HepG2 (cell line): Measurements from ENCODE around the gene NEUROD4. TPM values are rescaled to one million over a fixed set of nuclear protein-coding genes. Genes with fewer than 3 reads are reported as not detected.

Experiments used
- ATAC-seq: fragments of 200-7000 bp; cut with Tn5 transposase; 3 replicates; pipeline ENCODE4 v1.9.1; 2020; ENCODE audit warnings: mild to moderate bottlenecking, moderate library complexity
- BruUV-seq: library from RNA; stranded (reverse); fragments of 400-500 nt; replicated peaks from 2 replicates; lab custom pipeline; 2021; lab: Mats Ljungman, UMichigan
- CTCF ChIA-PET: fragments of 300-600 bp; formaldehyde crosslinking; extraction: SDS; loops from one replicate; lab custom pipeline; 2021; ENCODE audit warnings: low total read pairs, inconsistent platforms, low intra/inter-chr PET ratio; lab: Yijun Ruan, JAX
- POLR2A ChIA-PET: fragments of 350-600 bp; sonication (Branson Sonifier 250); formaldehyde crosslinking; loops from one replicate; lab custom pipeline; 2020; ENCODE audit warnings: antibody characterized with exemption, inconsistent platforms; lab: Yijun Ruan, JAX
- DNase-seq: peaks from one replicate; pipeline ENCODE4 v3.0.0-alpha.2; 2015; ENCODE audit warnings: low spot score
- FAIRE-seq: peaks from 3 replicates; lab custom pipeline; 2011; peaks lifted over from hg19 to GRCh38; lab: Jason Lieb, UNC
- H2AFZ ChIP-seq: one replicate; pipeline ENCODE4 v1.6.1; 2011; ENCODE audit warnings: low read length, inconsistent platforms
- H3K27ac ChIP-seq: fragments of 300-600 bp; 3 replicates; pipeline ENCODE4 v1.8.0; 2011; ENCODE audit warnings: mixed run types, mild to moderate bottlenecking, mixed read lengths, low read length, inconsistent platforms; ENCODE audit not compliant: insufficient read depth; ENCODE audit errors: extremely low read length
- H3K27me3 ChIP-seq, 2 experiments: fragments of 200-600 bp in 1 of 2; 2 replicates in 1 of 2; 3 replicates in 1 of 2; pipeline versions ENCODE4 v1.6.0 to v1.8.0; 2011; ENCODE audit warnings: low read length in 2 of 2, mild to moderate bottlenecking in 2 of 2, moderate library complexity in 2 of 2, inconsistent platforms in 1 of 2; ENCODE audit not compliant: insufficient read depth in 2 of 2, control insufficient read depth in 1 of 2
- H3K36me3 ChIP-seq, 2 experiments: fragments of 200-600 bp in 1 of 2; replicated peaks in 1 of 2; 2 replicates in 1 of 2; 3 replicates in 1 of 2; pipeline versions ENCODE4 v1.5.1 to v1.8.0; 2011; ENCODE audit warnings: low read length in 2 of 2, inconsistent platforms in 1 of 2; ENCODE audit not compliant: insufficient read depth in 2 of 2, control insufficient read depth in 1 of 2
- H3K4me1 ChIP-seq: 2 replicates; pipeline ENCODE4 v1.5.1; 2012; ENCODE audit warnings: low read length, inconsistent platforms; ENCODE audit not compliant: insufficient read depth
- H3K4me2 ChIP-seq: 2 replicates; pipeline ENCODE4 v1.6.0; 2011; ENCODE audit warnings: low read depth, low read length, inconsistent platforms
- H3K4me3 ChIP-seq, 3 experiments: fragments of 200-600 bp in 1 of 3; sonication (generic), shearing (Covaris generic) in 1 of 3; replicated peaks in 1 of 3; 2 replicates each; pipeline ENCODE4 v1.5.1; 2011 to 2016; ENCODE audit warnings: low read length in 3 of 3, inconsistent platforms in 2 of 3, low read depth in 2 of 3, mild to moderate bottlenecking in 2 of 3, control low read depth in 1 of 3, mixed read lengths in 1 of 3; ENCODE audit not compliant: insufficient read depth in 1 of 3
- H3K79me2 ChIP-seq: one replicate; pipeline ENCODE4 v1.6.1; 2011; ENCODE audit warnings: low read length, inconsistent platforms; ENCODE audit not compliant: insufficient read depth
- H3K9ac ChIP-seq: 2 replicates; pipeline ENCODE4 v1.6.0; 2011; ENCODE audit warnings: mild to moderate bottlenecking, low read depth, low read length, inconsistent platforms; ENCODE audit not compliant: insufficient read depth
- H3K9me3 ChIP-seq: 2 replicates; pipeline ENCODE4 v1.5.1; 2012; ENCODE audit warnings: mild to moderate bottlenecking, low read length
- H4K20me1 ChIP-seq: 2 replicates; pipeline ENCODE4 v1.6.0; 2011; ENCODE audit warnings: inconsistent platforms, mild to moderate bottlenecking, low read length, moderate library complexity; ENCODE audit not compliant: insufficient read depth
- DMTF1 ChIP-seq: sonication (generic); formaldehyde crosslinking; IDR thresholded peaks from 2 replicates; pipeline ENCODE4 v1.4.0; 2020; ENCODE audit warnings: mild to moderate bottlenecking, missing genetic modification reagents
- EEA1 ChIP-seq: sonication (generic); formaldehyde crosslinking; IDR thresholded peaks from 2 replicates; pipeline ENCODE4 v1.5.1; 2020; ENCODE audit warnings: mild to moderate bottlenecking, missing genetic modification reagents, borderline replicate concordance
- FOXP1 ChIP-seq, 2 experiments: fragments of 450-650 bp in 1 of 2; IDR thresholded peaks; 2 replicates each; pipeline ENCODE4 v1.6.1; 2017 to 2018; ENCODE audit warnings: antibody characterized with exemption in 1 of 2
- GATAD1 ChIP-seq: IDR thresholded peaks from 2 replicates; pipeline ENCODE4 v1.6.1; 2016; ENCODE audit warnings: missing genetic modification reagents, missing compliant biosample characterization
- GTF3A ChIP-seq: sonication (generic); formaldehyde crosslinking; conservative IDR thresholded peaks from 2 replicates; pipeline ENCODE4 v1.4.0; 2020; ENCODE audit warnings: mild to moderate bottlenecking, missing genetic modification reagents
- HDAC2 ChIP-seq: sonication (generic); formaldehyde crosslinking; IDR thresholded peaks from 2 replicates; pipeline ENCODE4 v1.4.0; 2020; ENCODE audit warnings: missing genetic modification reagents
- IKZF1 ChIP-seq: fragments of 450-650 bp; IDR thresholded peaks from 2 replicates; pipeline ENCODE4 v1.7.1; 2016
- MTF2 ChIP-seq: sonication (generic); formaldehyde crosslinking; IDR thresholded peaks from 2 replicates; pipeline ENCODE4 v1.5.0; 2020; ENCODE audit warnings: missing genetic modification reagents, borderline replicate concordance
- XRCC5 ChIP-seq: fragments of 200-400 bp; formaldehyde crosslinking; optimal IDR thresholded peaks from 2 replicates; pipeline ENCODE3; 2017; ENCODE audit warnings: mild to moderate bottlenecking, low read length
- ZBTB7B ChIP-seq: sonication (generic); formaldehyde crosslinking; IDR thresholded peaks from 2 replicates; pipeline ENCODE4 v1.4.0; 2020; ENCODE audit warnings: missing genetic modification reagents
- ZMAT5 ChIP-seq: sonication (generic); formaldehyde crosslinking; IDR thresholded peaks from 2 replicates; pipeline ENCODE4 v1.5.0; 2020; ENCODE audit warnings: mild to moderate bottlenecking, low read depth, missing genetic modification reagents, borderline replicate concordance
- ZNF225 ChIP-seq: sonication (generic); formaldehyde crosslinking; IDR thresholded peaks from 2 replicates; pipeline ENCODE4 v1.4.0; 2020; ENCODE audit warnings: mild to moderate bottlenecking, missing genetic modification reagents
- ZNF263 ChIP-seq: sonication (generic); formaldehyde crosslinking; IDR thresholded peaks from 2 replicates; pipeline ENCODE4 v1.4.0; 2020; ENCODE audit warnings: missing genetic modification reagents
- ZNF441 ChIP-seq: sonication (generic); formaldehyde crosslinking; IDR thresholded peaks from 2 replicates; pipeline ENCODE4 v1.7.0; 2021; ENCODE audit warnings: missing genetic modification reagents, borderline replicate concordance
- ZNF777 ChIP-seq: sonication (generic); formaldehyde crosslinking; IDR thresholded peaks from 2 replicates; pipeline ENCODE4 v1.4.0; 2020; ENCODE audit warnings: missing genetic modification reagents
- whole genome bisulfite sequencing: methylation state at CpG from one replicate; pipeline ENCODE4 v1.1.6; 2017; ENCODE audit warnings: low lambda C conversion rate; 5-methylcytosine and 5-hydroxymethylcytosine counted together
- in situ Hi-C: cut with HindIII; loops from 2 replicates; pipeline ENCODE4 v1.10.0; 2017; ENCODE audit warnings: low pct_unique_long_range_greater_than_20kb; ENCODE audit not compliant: extremely low pct_ligation_motif_present
- intact Hi-C: fragments of 100-400 bp; cut with micrococcal nuclease; formaldehyde crosslinking; loops from one replicate; pipeline ENCODE4 v1.10.0; 2022; ENCODE audit not compliant: unreplicated experiment
- polyA plus RNA-seq, 8 experiments: library from polyadenylated mRNA; depleted of rRNA in 3 of 8; stranded (reverse) in 7 of 8; unstranded in 1 of 8; fragments of >200 nt; fragmentation: Illumina TruSeq in 4 of 8; extraction: Trizol in 4 of 8; gene quantifications; 2 replicates each; pipeline versions ENCODE4 v1.2.1 to v1.2.3, GENCODE V29; 2011 to 2016; ENCODE audit warnings: low read depth in 4 of 8, missing spikeins in 1 of 8, mixed read lengths in 1 of 8; ENCODE audit not compliant: insufficient read depth in 1 of 8
- total RNA-seq, 5 experiments: library from RNA; depleted of rRNA; stranded (reverse); fragments of >200 nt; fragmentation: Illumina TruSeq; extraction: Trizol; gene quantifications; 2 replicates each; pipeline ENCODE4 v1.2.3, GENCODE V29; 2016; ENCODE audit warnings: low read depth in 1 of 5

Gene NEUROD4
- total and polyA plus RNA-seq, 2 of the 13 experiments (the other 11 are each of a cell fraction or from before 2014, with no cell fraction given) = not detected

GRCh38 chr12:55068416-55069010, 48.7 kb downstream of the NEUROD4 start:
- no TSS peak for BruUV-seq
- ATAC-seq (peak; percentile 95), DNase-seq (peak; percentile 30), FAIRE-seq (peak; percentile 77)
- no peaks in the 10 kb centered on the region for H3K79me2 ChIP-seq
- no peak overlapping the region for H3K4me3 ChIP-seq
- in situ Hi-C loops = loop anchor here (25.0 kb wide), 1 partner anchor 306 kb away; no protein-coding TSS in a partner anchor
- intact Hi-C loops = loop anchor here (10.0 kb wide), 1 partner anchor 314 kb away; no protein-coding TSS in a partner anchor
- H2AFZ ChIP-seq = no peak overlapping the region
- H3K9me3 ChIP-seq = no peaks in the 10 kb centered on the region
- 31% methylated on average over 7 of the region's 8 CpGs for WGBS
- ChIA-PET POLR2A (no interaction called here), CTCF (interaction anchor here (0.7 to 0.9 kb wide), 2 partner anchors 74 to 75 kb away, joined by 3 to 4 read pairs; no protein-coding TSS in a partner anchor)
- peaks cover 0 to 3% of the 10 kb centered on the region in 2 experiments; a peak in 3 of 5 replicates for H3K27me3 ChIP-seq
- H3K4me1 ChIP-seq = no peaks in the 10 kb centered on the region
- H4K20me1 ChIP-seq = no peaks in the 10 kb centered on the region
- no peak overlapping the region for H3K4me2 ChIP-seq
- no peak overlapping the region for H3K9ac ChIP-seq
- H3K27ac ChIP-seq = no peak overlapping the region
- no peaks in the 10 kb centered on the region for H3K36me3 ChIP-seq
- TF ChIP-seq ZNF263 (CRISPR knock-in tag) (no peak), GTF3A (CRISPR knock-in tag) (no peak), EEA1 (CRISPR knock-in tag) (no peak), FOXP1 (IDR thresholded peaks at IDR 0.05) (no peak), FOXP1 (CRISPR knock-in tag; IDR thresholded peaks at IDR 0.05) (no peak), ZNF225 (CRISPR knock-in tag) (no peak), HDAC2 (CRISPR knock-in tag) (no peak), XRCC5 (peak; percentile 29), DMTF1 (CRISPR knock-in tag) (no peak), ZNF777 (CRISPR knock-in tag) (no peak), ZNF441 (CRISPR knock-in tag) (no peak), GATAD1 (CRISPR knock-in tag) (no peak), ZMAT5 (no peak), MTF2 (CRISPR knock-in tag) (no peak), IKZF1 (no peak), ZBTB7B (CRISPR knock-in tag) (no peak)
